HepG2 (cell line): Measurements from ENCODE around the gene TSTD1. TPM values are rescaled to one million over a fixed set of nuclear protein-coding genes. Genes with fewer than 3 reads are reported as not detected.

ENCODE experiments used
- ADNP ChIP-seq: sonication (generic); formaldehyde crosslinking; IDR thresholded peaks from 2 replicates; pipeline ENCODE4 v1.4.0; 2020; ENCODE audit warnings: missing genetic modification reagents
- DMAP1 ChIP-seq: IDR thresholded peaks from 2 replicates; pipeline ENCODE4 v1.6.1; 2016
- EHMT2 ChIP-seq: fragments of 200-600 bp; sonication (generic); IDR thresholded peaks from 2 replicates; pipeline ENCODE4 v1.7.0; 2017; ENCODE audit warnings: antibody characterized with exemption, low read depth, low read length, borderline replicate concordance
- EP300 ChIP-seq, 3 experiments: sonication (generic) in 1 of 3; formaldehyde crosslinking in 1 of 3; IDR thresholded peaks; 2 replicates each; pipeline versions ENCODE4 v1.5.1 to v1.6.1; 2011 to 2020; ENCODE audit warnings: low read depth in 2 of 3, low read length in 2 of 3, borderline replicate concordance in 1 of 3, improper control_type of control experiment in 1 of 3, mild to moderate bottlenecking in 1 of 3, missing genetic modification reagents in 1 of 3, moderate library complexity in 1 of 3
- FOSL2 ChIP-seq: sonication (generic); formaldehyde crosslinking; IDR thresholded peaks from 2 replicates; pipeline ENCODE4 v1.4.0; 2020; ENCODE audit warnings: missing genetic modification reagents
- FOXA1 ChIP-seq, 2 experiments: fragments of 450-650 bp in 1 of 2; sonication (generic) in 1 of 2; formaldehyde crosslinking in 1 of 2; IDR thresholded peaks; 2 replicates each; pipeline versions ENCODE4 v1.4.0 to v1.6.1; 2016 to 2020; ENCODE audit warnings: missing genetic modification reagents in 1 of 2
- HOXA3 ChIP-seq: sonication (generic); formaldehyde crosslinking; IDR thresholded peaks from 2 replicates; pipeline ENCODE4 v1.5.0; 2020; ENCODE audit warnings: missing genetic modification reagents
- HOXD1 ChIP-seq: sonication (generic); formaldehyde crosslinking; IDR thresholded peaks from 2 replicates; pipeline ENCODE4 v1.5.0; 2020; ENCODE audit warnings: missing genetic modification reagents
- JUND ChIP-seq: sonication (generic); formaldehyde crosslinking; IDR thresholded peaks from 2 replicates; pipeline ENCODE4 v1.8.0; 2022; ENCODE audit warnings: mild to moderate bottlenecking, missing genetic modification reagents
- PHF20 ChIP-seq: sonication (generic); formaldehyde crosslinking; IDR thresholded peaks from 2 replicates; pipeline ENCODE4 v1.5.0; 2020; ENCODE audit warnings: mild to moderate bottlenecking, missing genetic modification reagents
- POGZ ChIP-seq: sonication (generic); formaldehyde crosslinking; IDR thresholded peaks from 2 replicates; pipeline ENCODE4 v1.4.0; 2020; ENCODE audit warnings: mild to moderate bottlenecking, missing genetic modification reagents
- TOPORS ChIP-seq: sonication (generic); formaldehyde crosslinking; IDR thresholded peaks from 2 replicates; pipeline ENCODE4 v1.8.0; 2023; ENCODE audit warnings: mild to moderate bottlenecking, missing genetic modification reagents
- XRCC5 ChIP-seq: fragments of 200-400 bp; formaldehyde crosslinking; optimal IDR thresholded peaks from 2 replicates; pipeline ENCODE3; 2017; ENCODE audit warnings: mild to moderate bottlenecking, low read length
- ZFY ChIP-seq: sonication (generic); formaldehyde crosslinking; IDR thresholded peaks from 2 replicates; pipeline ENCODE4 v1.4.0; 2020; ENCODE audit warnings: missing genetic modification reagents
- ZNF232 ChIP-seq: sonication (generic); formaldehyde crosslinking; IDR thresholded peaks from 2 replicates; pipeline ENCODE4 v1.4.0; 2020; ENCODE audit warnings: missing genetic modification reagents, borderline replicate concordance
- ZNF317 ChIP-seq: sonication (generic); formaldehyde crosslinking; IDR thresholded peaks from 2 replicates; pipeline ENCODE4 v1.5.0; 2020; ENCODE audit warnings: mild to moderate bottlenecking, missing genetic modification reagents
- ZNF430 ChIP-seq: sonication (generic); formaldehyde crosslinking; IDR thresholded peaks from 2 replicates; pipeline ENCODE4 v1.9.0; 2021; ENCODE audit warnings: mild to moderate bottlenecking, missing genetic modification reagents
- ZNF441 ChIP-seq: sonication (generic); formaldehyde crosslinking; IDR thresholded peaks from 2 replicates; pipeline ENCODE4 v1.7.0; 2021; ENCODE audit warnings: missing genetic modification reagents, borderline replicate concordance
- ZNF749 ChIP-seq: sonication (generic); formaldehyde crosslinking; IDR thresholded peaks from 2 replicates; pipeline ENCODE4 v1.8.0; 2022; ENCODE audit warnings: mild to moderate bottlenecking, missing genetic modification reagents, moderate library complexity, borderline replicate concordance
- polyA plus RNA-seq, 8 experiments: library from polyadenylated mRNA; depleted of rRNA in 3 of 8; stranded (reverse) in 7 of 8; unstranded in 1 of 8; fragments of >200 nt; fragmentation: Illumina TruSeq in 4 of 8; extraction: Trizol in 4 of 8; gene quantifications; 2 replicates each; pipeline versions ENCODE4 v1.2.1 to v1.2.3, GENCODE V29; 2011 to 2016; ENCODE audit warnings: low read depth in 4 of 8, missing spikeins in 1 of 8, mixed read lengths in 1 of 8; ENCODE audit not compliant: insufficient read depth in 1 of 8
- total RNA-seq, 5 experiments: library from RNA; depleted of rRNA; stranded (reverse); fragments of >200 nt; fragmentation: Illumina TruSeq; extraction: Trizol; gene quantifications; 2 replicates each; pipeline ENCODE4 v1.2.3, GENCODE V29; 2016; ENCODE audit warnings: low read depth in 1 of 5
- TF ChIP-seq, protein P1 (sequence below): sonication (generic); formaldehyde crosslinking; IDR thresholded peaks from 2 replicates; pipeline ENCODE4 v1.8.0; 2022; ENCODE audit warnings: missing genetic modification reagents, low read depth, mild to moderate bottlenecking, borderline replicate concordance
- TF ChIP-seq, protein P2 (sequence below): sonication (generic); formaldehyde crosslinking; IDR thresholded peaks from 2 replicates; pipeline ENCODE4 v1.5.0; 2020; ENCODE audit warnings: missing genetic modification reagents, mild to moderate bottlenecking, borderline replicate concordance
- TF ChIP-seq, protein P3 (sequence below): sonication (generic); formaldehyde crosslinking; IDR thresholded peaks from 2 replicates; pipeline ENCODE4 v1.4.0; 2020; ENCODE audit warnings: mild to moderate bottlenecking, missing genetic modification reagents
- TF ChIP-seq, protein P4 (sequence below): sonication (generic); formaldehyde crosslinking; IDR thresholded peaks from 2 replicates; pipeline ENCODE4 v1.8.1; 2023; ENCODE audit warnings: mild to moderate bottlenecking, missing genetic modification reagents

The TSTD1 gene
- total and polyA plus RNA-seq, 2 of the 13 experiments (the other 11 are each of a cell fraction or from before 2014, with no cell fraction given) = 0.15 to 0.31 TPM

DNA sequence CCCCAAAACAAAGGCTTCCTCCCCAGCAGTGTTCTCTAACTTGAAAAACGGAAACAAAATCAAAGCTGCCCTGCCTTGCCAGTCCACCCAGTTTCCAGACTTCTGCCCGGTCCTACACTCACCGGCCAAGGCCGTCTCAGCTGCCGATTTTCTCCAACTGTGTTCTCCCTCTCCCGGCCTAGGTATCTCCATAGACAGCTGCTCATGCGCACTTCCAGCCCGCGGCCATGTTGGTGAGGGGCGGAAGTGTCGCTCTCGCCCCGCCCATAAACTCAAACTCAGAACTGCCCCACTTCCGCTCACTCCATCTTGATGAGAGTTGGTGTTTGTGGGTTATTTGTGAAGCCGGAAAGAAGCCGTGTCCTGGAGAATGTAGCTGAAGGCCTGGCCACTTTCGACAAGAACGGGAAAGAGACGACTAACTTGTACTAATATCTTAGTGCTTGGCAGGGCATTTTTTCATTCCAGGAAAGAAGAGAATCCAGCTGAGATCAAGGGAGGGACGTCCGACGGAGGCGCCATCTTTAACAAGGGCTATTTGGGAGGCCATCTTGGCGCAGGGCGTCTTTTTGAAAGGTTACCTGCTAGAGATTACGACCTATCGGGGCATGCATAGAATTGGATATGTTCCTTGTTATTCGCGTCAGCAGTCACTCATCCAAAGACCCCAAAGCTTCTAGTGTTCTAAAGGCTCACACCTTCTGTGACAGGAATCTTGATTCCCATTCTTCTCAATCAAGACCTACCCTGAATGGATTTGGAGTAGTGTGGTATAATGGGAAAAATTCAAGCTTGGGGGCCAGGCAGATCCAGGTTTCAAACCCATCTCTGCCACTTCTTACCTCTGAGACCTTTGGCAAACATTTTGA, 7.2 kb upstream of the TSTD1 start, which contains the start of gene USF1 (continued):
- no peak for TF ChIP-seq FOXA1 (IDR thresholded peaks at IDR 0.05)
- no peak for TF ChIP-seq FOXA1 (CRISPR knock-in tag; IDR thresholded peaks at IDR 0.05)
- TF ChIP-seq HOXA3 = peak; percentile 99
- TF ChIP-seq HOXD1 = peak; percentile 29; the same call in 1 of the 2 replicates
- peak; percentile 77; the same call in 1 of the 2 replicates for TF ChIP-seq ZNF317 (CRISPR knock-in tag)
- TF ChIP-seq EHMT2 = peak; percentile 99
- peak; percentile 78 for TF ChIP-seq ZFY (CRISPR knock-in tag)
- no peak for TF ChIP-seq ZNF232 (CRISPR knock-in tag)
- TF ChIP-seq, protein P1, sequence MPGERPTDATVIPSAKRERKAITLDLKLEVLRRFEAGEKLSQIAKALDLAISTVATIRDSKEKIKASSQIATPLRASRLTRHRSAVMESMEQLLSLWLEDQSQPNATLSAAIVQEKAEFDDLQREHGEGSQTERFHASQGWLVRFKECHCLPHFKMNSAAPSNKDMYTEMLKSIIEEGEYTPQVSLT (CRISPR knock-in tag) = peak; percentile 64; the same call in 1 of the 2 replicates
- peak; percentile 15 for TF ChIP-seq XRCC5
- no peak for TF ChIP-seq JUND (CRISPR knock-in tag)
- TF ChIP-seq ADNP (CRISPR knock-in tag) = no peak
- TF ChIP-seq POGZ (CRISPR knock-in tag) = peak; percentile 84
- TF ChIP-seq EP300 (IDR thresholded peaks at IDR 0.05; ENCODE audit: low read depth in 2 of 2, low read length in 2 of 2) = peak in 1 of 2 experiments; percentile 11; a peak in 1 of 4 replicates
- no peak for TF ChIP-seq EP300 (CRISPR knock-in tag; IDR thresholded peaks at IDR 0.05; ENCODE audit: borderline replicate concordance)
- TF ChIP-seq TOPORS (CRISPR knock-in tag) = 0 out of 2 replicates have a peak, but pooled peaks have one; percentile 54
- 0 out of 2 replicates have a peak, but pooled peaks have one; percentile 26 for TF ChIP-seq ZNF749 (CRISPR knock-in tag)
- TF ChIP-seq, protein P2, sequence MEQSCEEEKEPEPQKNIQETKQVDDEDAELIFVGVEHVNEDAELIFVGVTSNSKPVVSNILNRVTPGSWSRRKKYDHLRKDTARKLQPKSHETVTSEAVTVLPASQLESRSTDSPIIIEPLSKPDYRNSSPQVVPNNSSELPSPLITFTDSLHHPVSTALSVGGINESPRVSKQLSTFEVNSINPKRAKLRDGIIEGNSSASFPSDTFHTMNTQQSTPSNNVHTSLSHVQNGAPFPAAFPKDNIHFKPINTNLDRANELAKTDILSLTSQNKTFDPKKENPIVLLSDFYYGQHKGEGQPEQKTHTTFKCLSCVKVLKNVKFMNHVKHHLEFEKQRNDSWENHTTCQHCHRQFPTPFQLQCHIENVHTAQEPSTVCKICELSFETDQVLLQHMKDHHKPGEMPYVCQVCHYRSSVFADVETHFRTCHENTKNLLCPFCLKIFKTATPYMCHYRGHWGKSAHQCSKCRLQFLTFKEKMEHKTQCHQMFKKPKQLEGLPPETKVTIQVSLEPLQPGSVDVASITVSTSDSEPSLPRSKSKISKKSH (CRISPR knock-in tag) = no peak
- TF ChIP-seq, protein P3, sequence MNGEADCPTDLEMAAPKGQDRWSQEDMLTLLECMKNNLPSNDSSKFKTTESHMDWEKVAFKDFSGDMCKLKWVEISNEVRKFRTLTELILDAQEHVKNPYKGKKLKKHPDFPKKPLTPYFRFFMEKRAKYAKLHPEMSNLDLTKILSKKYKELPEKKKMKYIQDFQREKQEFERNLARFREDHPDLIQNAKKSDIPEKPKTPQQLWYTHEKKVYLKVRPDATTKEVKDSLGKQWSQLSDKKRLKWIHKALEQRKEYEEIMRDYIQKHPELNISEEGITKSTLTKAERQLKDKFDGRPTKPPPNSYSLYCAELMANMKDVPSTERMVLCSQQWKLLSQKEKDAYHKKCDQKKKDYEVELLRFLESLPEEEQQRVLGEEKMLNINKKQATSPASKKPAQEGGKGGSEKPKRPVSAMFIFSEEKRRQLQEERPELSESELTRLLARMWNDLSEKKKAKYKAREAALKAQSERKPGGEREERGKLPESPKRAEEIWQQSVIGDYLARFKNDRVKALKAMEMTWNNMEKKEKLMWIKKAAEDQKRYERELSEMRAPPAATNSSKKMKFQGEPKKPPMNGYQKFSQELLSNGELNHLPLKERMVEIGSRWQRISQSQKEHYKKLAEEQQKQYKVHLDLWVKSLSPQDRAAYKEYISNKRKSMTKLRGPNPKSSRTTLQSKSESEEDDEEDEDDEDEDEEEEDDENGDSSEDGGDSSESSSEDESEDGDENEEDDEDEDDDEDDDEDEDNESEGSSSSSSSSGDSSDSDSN (CRISPR knock-in tag) = peak; percentile 48
- peak; percentile 73 for TF ChIP-seq PHF20
- TF ChIP-seq FOSL2 = peak; percentile 13; the same call in 1 of the 2 replicates
- peak; percentile 45 for TF ChIP-seq DMAP1 (CRISPR knock-in tag)
- TF ChIP-seq ZNF441 = no peak
- peak; percentile 77 for TF ChIP-seq ZNF430 (CRISPR knock-in tag)
- TF ChIP-seq, protein P4, sequence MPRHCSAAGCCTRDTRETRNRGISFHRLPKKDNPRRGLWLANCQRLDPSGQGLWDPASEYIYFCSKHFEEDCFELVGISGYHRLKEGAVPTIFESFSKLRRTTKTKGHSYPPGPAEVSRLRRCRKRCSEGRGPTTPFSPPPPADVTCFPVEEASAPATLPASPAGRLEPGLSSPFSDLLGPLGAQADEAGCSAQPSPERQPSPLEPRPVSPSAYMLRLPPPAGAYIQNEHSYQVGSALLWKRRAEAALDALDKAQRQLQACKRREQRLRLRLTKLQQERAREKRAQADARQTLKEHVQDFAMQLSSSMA = peak; percentile 71; the same call in 1 of the 2 replicates
